ENCODE results near the gene KAT14.
"Not testable (repeated sequence)": the region's sequence is repeated elsewhere in the genome, so short reads cannot be mapped to it uniquely, and the experiment has no call there.

KAT14 gene

GRCh38 chr20:18187020-18187419 is 49.4 kb downstream of the KAT14 start:
- Mint-ChIP-seq H3K4me3 (no peak overlapping the region), H3K36me3 (peaks cover 10% of the 10 kb centered on the region), H3K4me1 (peaks cover 8% of the 10 kb centered on the region), H3K27ac (no peak overlapping the region), H3K27me3 (no peaks in the 10 kb centered on the region), H3K9me3 (no peaks in the 10 kb centered on the region)

GRCh38 chr20:18188434-18188833 is 50.8 kb downstream of the KAT14 start:
- peaks cover 8% of the 10 kb centered on the region for H3K4me1 Mint-ChIP-seq
- H3K27ac Mint-ChIP-seq, result no peak overlapping the region
- H3K9me3 Mint-ChIP-seq, result no peaks in the 10 kb centered on the region
- peaks cover 6% of the 10 kb centered on the region for H3K36me3 Mint-ChIP-seq
- H3K4me3 Mint-ChIP-seq, result no peak overlapping the region
- no peaks in the 10 kb centered on the region for H3K27me3 Mint-ChIP-seq

- Mint-ChIP-seq H3K36me3 (peaks cover 3% of the 10 kb centered on the region), H3K27ac (no peak overlapping the region), H3K4me3 (no peak overlapping the region), H3K27me3 (no peaks in the 10 kb centered on the region), H3K4me1 (peaks cover 8% of the 10 kb centered on the region), H3K9me3 (no peaks in the 10 kb centered on the region)
Observed at GRCh38 chr20:18190338-18191233, 52.9 kb downstream of the KAT14 start.

GRCh38 chr20:18191306-18191705 is 53.6 kb downstream of the KAT14 start:
- H3K9me3 Mint-ChIP-seq, result no peaks in the 10 kb centered on the region
- no peak overlapping the region for H3K27ac Mint-ChIP-seq
- H3K27me3 Mint-ChIP-seq, result no peaks in the 10 kb centered on the region
- H3K4me1 Mint-ChIP-seq, result peaks cover 8% of the 10 kb centered on the region
- no peak overlapping the region for H3K4me3 Mint-ChIP-seq
- H3K36me3 Mint-ChIP-seq, result no peaks in the 10 kb centered on the region

GRCh38 chr20:18194461-18194860 is 56.8 kb downstream of the KAT14 start:
- H3K4me1 Mint-ChIP-seq, H3K27me3 Mint-ChIP-seq, H3K9me3 Mint-ChIP-seq, H3K36me3 Mint-ChIP-seq, H3K4me3 Mint-ChIP-seq, H3K27ac Mint-ChIP-seq: not testable (repeated sequence)

DNA sequence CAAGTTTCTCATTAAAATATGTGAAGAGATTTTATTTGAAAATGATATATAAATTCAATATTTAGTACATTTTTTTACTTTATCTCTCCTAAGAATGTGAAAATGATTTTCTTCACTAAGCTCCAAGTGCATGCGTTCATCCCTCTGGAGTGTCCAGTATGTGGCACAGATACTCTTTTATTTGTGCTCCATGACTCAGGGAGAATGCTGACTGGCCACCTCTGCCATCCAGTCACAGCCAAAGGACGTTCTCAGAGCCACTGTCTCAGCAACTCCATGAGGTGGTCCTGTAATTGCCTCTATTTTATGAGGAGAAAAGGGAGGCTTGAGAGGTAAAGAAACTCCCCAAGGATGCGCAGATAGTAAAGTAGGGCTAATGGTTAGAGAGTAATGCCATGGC is 58.3 kb downstream of the KAT14 start:
- Mint-ChIP-seq H3K4me3 (no peak overlapping the region), H3K36me3 (no peaks in the 10 kb centered on the region), H3K27ac (no peak overlapping the region), H3K9me3 (no peaks in the 10 kb centered on the region), H3K27me3 (no peaks in the 10 kb centered on the region), H3K4me1 (no peaks in the 10 kb centered on the region)

DNA sequence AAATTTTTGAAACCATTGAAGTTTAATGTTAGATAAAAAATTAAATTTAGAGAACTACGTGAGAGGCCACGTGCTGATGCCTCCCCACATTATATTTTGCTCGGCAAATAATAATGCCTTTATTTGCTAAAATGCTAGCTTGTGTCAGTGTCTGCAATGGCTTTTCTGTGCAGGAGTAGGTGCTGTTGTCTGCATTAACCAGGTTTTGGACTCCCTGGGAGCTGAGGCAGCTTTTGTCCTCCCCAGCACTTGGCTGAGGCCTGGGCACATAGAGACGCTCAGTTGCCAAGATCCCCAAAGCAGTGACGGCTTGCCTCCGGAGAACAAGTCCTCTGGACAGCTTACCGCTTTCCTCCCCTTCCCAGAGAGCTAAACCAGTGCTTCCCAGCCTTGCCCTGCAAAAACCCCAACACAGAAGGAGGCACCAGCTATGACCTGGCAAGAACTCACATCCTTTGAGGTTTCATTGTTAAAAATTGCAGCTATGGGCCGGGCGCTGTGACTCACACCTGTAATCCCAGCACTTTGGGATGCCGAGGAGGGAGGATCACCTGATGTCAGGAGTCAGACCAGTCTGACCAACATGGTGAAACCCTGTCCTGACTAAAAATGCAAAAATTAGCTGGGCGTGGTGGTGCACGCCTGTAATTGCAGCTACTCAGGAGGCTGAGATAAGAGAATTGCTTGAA is 59.9 kb downstream of the KAT14 start:
- H3K4me3 Mint-ChIP-seq, result no peak overlapping the region
- peaks cover 7% of the 10 kb centered on the region for H3K36me3 Mint-ChIP-seq
- H3K4me1 Mint-ChIP-seq, result no peaks in the 10 kb centered on the region
- no peaks in the 10 kb centered on the region for H3K27me3 Mint-ChIP-seq
- peaks cover 13% of the 10 kb centered on the region for H3K9me3 Mint-ChIP-seq
- no peak overlapping the region for H3K27ac Mint-ChIP-seq

DNA sequence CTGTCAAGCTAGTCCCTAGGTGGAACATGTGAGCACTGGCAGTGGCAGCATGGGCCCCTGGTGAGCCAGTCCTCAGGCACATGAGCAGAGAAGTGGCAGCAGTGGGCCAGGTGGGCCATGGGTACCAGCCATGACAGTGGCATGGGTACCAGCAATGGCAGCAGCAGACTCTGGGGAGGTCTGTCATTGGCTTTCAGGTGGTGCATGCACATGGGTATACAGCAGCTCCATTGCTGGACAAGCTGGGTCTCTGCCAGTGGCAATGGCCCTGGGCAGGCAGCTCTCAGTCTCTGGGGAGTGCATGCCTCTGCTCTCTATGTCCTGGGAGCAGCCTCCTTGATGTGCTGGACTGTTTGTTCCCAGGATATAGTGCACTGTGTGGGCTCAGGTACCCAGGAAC is 65.3 kb downstream of the KAT14 start:
- H3K4me3 Mint-ChIP-seq, result no peak overlapping the region
- H3K27ac Mint-ChIP-seq, result no peak overlapping the region

GRCh38 chr20:18203700-18204099 is 66.0 kb downstream of the KAT14 start:
- H3K9me3 Mint-ChIP-seq, result peaks cover 14% of the 10 kb centered on the region
- H3K36me3 Mint-ChIP-seq, H3K4me3 Mint-ChIP-seq, H3K4me1 Mint-ChIP-seq, H3K27me3 Mint-ChIP-seq, H3K27ac Mint-ChIP-seq: not testable (repeated sequence)

More for the DNA sequence above, 65.3 kb downstream of the KAT14 start:
- Mint-ChIP-seq H3K36me3 (peaks cover 10% of the 10 kb centered on the region), H3K9me3 (peaks cover 14% of the 10 kb centered on the region), H3K4me1 (no peaks in the 10 kb centered on the region), H3K27me3 (no peaks in the 10 kb centered on the region)

DNA sequence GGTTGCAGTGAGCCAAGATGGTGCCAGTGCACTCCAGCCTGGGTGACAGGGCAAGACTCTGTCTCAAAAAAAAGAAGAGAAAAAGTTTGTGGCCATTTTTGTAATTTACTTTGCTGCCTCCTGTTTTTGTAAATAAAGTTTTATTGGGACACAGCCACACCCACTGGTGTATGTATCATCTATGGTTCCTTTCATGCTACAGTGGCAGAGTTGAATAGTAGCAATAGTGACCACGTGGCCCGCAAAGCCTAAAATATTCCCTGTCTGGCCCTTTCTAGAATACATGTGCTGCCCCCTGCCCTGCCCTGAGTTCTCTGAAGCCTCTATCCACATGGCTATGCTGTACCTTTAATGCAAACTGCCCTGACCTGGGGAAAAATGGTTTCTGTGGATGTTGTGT is 75.3 kb downstream of the KAT14 start:
- H3K4me1 Mint-ChIP-seq, result no peaks in the 10 kb centered on the region

DNA sequence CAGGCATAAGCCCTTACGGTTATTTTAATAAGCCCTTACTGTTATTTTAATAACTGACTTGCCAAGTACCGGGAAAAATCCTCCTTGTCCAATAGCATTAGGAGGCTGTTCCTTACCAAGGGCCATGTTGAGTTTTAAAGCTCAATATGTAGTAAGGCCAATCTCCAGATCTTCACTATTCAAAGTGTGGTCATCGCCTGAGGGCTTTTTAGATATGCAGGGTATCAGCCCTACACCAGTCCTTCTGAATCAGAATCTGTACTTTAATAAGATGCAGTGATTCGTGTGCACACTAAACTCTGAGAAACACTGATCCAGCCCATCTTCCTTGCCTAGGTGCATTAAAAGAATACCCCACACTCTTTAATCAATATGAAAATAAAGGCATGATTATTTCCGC is 77.9 kb downstream of the KAT14 start:
- H3K27me3 Mint-ChIP-seq, result peaks cover 2% of the 10 kb centered on the region
- H3K36me3 Mint-ChIP-seq, result no peaks in the 10 kb centered on the region
- H3K4me3 Mint-ChIP-seq, result no peak overlapping the region
- no peak overlapping the region for H3K27ac Mint-ChIP-seq
- H3K4me1 Mint-ChIP-seq, result no peaks in the 10 kb centered on the region
- no peaks in the 10 kb centered on the region for H3K9me3 Mint-ChIP-seq

More for the DNA sequence above, 75.3 kb downstream of the KAT14 start:
- H3K27ac Mint-ChIP-seq, result no peak overlapping the region
- H3K9me3 Mint-ChIP-seq, result no peaks in the 10 kb centered on the region
- no peaks in the 10 kb centered on the region for H3K36me3 Mint-ChIP-seq
- no peak overlapping the region for H3K4me3 Mint-ChIP-seq
- H3K27me3 Mint-ChIP-seq, result no peaks in the 10 kb centered on the region

DNA sequence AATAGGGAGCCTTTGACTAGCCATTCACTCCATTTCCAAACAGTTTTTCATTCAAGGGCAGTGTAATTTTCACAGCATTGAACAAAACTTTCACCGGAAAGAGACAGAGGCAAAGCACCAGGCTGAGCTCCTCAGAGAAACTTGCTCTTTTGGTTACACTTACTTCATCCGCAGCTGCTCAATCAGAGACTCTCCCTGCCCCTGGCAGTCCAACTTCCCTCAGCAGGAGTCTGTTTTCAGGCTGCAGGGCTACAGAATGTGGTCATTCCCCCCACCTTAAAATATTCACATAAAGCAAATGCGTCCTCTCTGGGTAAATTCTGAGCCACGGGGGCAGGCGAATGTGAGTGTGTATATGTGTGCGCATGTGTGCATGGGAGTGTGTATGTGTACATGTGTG is 80.6 kb downstream of the KAT14 start:
- no peak overlapping the region for H3K27ac Mint-ChIP-seq
- H3K4me1 Mint-ChIP-seq, result no peaks in the 10 kb centered on the region
- no peak overlapping the region for H3K4me3 Mint-ChIP-seq
- H3K27me3 Mint-ChIP-seq, result peaks cover 7% of the 10 kb centered on the region
- no peaks in the 10 kb centered on the region for H3K9me3 Mint-ChIP-seq
- no peaks in the 10 kb centered on the region for H3K36me3 Mint-ChIP-seq

DNA sequence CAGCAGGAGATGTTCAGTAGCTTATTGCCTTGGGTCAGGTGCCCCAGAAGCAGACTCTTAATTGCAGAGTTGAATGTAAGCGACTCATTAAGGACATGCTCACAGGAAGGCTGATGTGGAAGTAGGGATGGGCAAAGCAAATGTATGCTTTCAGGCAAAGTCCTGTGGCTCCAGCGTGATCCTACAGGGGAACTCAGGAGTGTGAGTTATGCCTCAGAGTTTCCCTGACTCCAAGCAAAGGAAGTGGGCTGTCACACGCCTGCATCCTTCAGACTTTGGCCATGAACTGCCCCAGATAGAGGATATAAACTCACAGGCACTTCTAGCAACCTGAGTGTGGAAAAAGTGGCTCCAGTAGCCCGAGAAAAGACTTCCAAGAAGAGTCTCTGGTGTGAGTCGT is 85.7 kb downstream of the KAT14 start:
- peaks cover 7% of the 10 kb centered on the region for H3K27me3 Mint-ChIP-seq
- H3K27ac Mint-ChIP-seq, result no peak overlapping the region
- H3K9me3 Mint-ChIP-seq, result no peaks in the 10 kb centered on the region
- H3K4me1 Mint-ChIP-seq, result no peaks in the 10 kb centered on the region
- H3K36me3 Mint-ChIP-seq, result no peaks in the 10 kb centered on the region
- no peak overlapping the region for H3K4me3 Mint-ChIP-seq

- peaks cover 7% of the 10 kb centered on the region for H3K27me3 Mint-ChIP-seq
- no peak overlapping the region for H3K27ac Mint-ChIP-seq
- no peak overlapping the region for H3K4me3 Mint-ChIP-seq
- H3K9me3 Mint-ChIP-seq, result no peaks in the 10 kb centered on the region
- no peaks in the 10 kb centered on the region for H3K36me3 Mint-ChIP-seq
- no peaks in the 10 kb centered on the region for H3K4me1 Mint-ChIP-seq
Observed at GRCh38 chr20:18224968-18225568, 87.4 kb downstream of the KAT14 start.

- no peak overlapping the region for H3K27ac Mint-ChIP-seq
- no peak overlapping the region for H3K4me3 Mint-ChIP-seq
- H3K27me3 Mint-ChIP-seq, result peaks cover 5% of the 10 kb centered on the region
- H3K36me3 Mint-ChIP-seq, result no peaks in the 10 kb centered on the region
- no peaks in the 10 kb centered on the region for H3K4me1 Mint-ChIP-seq
- no peaks in the 10 kb centered on the region for H3K9me3 Mint-ChIP-seq
Observed at GRCh38 chr20:18225632-18226031, 88.0 kb downstream of the KAT14 start.

- H3K9me3 Mint-ChIP-seq, H3K36me3 Mint-ChIP-seq, H3K27me3 Mint-ChIP-seq, H3K4me1 Mint-ChIP-seq, H3K4me3 Mint-ChIP-seq, H3K27ac Mint-ChIP-seq: not testable (repeated sequence)
Observed at GRCh38 chr20:18226741-18227140, 89.1 kb downstream of the KAT14 start.

All from activated naive CD4-positive, alpha-beta T cell treated with anti-CD3 and anti-CD28 coated beads, Interleukin-2, amount 50 U/mL, for 24 hours (primary cell).